ENCODE results near the gene LMOD1. TPM values are rescaled to one million over a fixed set of nuclear protein-coding genes. Genes with fewer than 3 reads are reported as not detected.

Gene LMOD1
- polyA plus RNA-seq, 1 of the 3 experiments (the other 2 are of a cell fraction), result 2.7 TPM

DNA sequence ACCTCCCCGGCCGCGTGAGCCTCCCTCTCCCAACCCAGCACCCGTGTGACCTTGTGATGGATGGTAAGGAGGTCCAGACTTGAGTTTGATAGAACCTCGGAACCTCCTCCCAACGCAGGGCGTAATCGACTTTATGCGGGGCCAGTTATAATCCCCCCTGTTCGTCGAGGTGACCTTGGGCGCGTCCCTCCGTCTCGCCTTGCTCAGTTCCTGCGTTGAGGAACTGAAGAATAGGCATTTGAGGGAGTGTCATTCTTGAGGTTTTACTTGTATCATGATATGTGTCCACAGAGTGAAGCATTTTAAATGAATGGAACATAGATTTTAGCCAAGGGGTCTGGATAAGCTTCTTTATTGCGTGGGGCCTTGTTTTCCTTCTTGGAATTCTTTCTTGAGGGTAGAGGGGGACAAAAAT, 9.4 kb upstream of the LMOD1 start:
- H3K27me3 ChIP-seq (ENCODE audit: insufficient read depth), result no peaks in the 10 kb centered on the region
- peak overlapping the region; percentile 84 to 98 for H3K4me3 ChIP-seq (ENCODE audit: low read depth in 2 of 2, low read length in 1 of 2)
- H3K36me3 ChIP-seq (replicated peaks in 1 of 2; ENCODE audit: control insufficient read depth in 1 of 2, insufficient read depth in 2 of 2, low read length in 1 of 2), result peaks cover 19 to 31% of the 10 kb centered on the region in 2 experiments
- DNase-seq, result no peak
- H3F3A ChIP-seq (replicated peaks; ENCODE audit: insufficient read depth), result peaks cover 16% of the 10 kb centered on the region
- peak overlapping the region; percentile 80 for H3K4me2 ChIP-seq
- peak overlapping the region; percentile 94 for H3K9ac ChIP-seq
- H4K20me1 ChIP-seq (ENCODE audit: insufficient read depth), result peaks cover 10% of the 10 kb centered on the region
- H2AFZ ChIP-seq (ENCODE audit: low read depth), result peak overlapping the region; percentile 98
- no peaks in the 10 kb centered on the region for H3K9me2 ChIP-seq
- ChIA-PET CTCF (interaction anchor here (0.9 to 6.4 kb wide), 2 partner anchors 18 to 61 kb away, joined by 4 to 49 read pairs; no protein-coding TSS in a partner anchor), POLR2A (interaction anchor here (1.0 to 1.1 kb wide), 3 partner anchors 9 to 62 kb away, joined by 3 to 6 read pairs (median 3); partner anchors contain the start of gene LMOD1)
- H3K4me1 ChIP-seq (ENCODE audit: control insufficient read depth in 1 of 2, insufficient read depth in 2 of 2, low read depth in 1 of 2, low read length in 1 of 2), result peaks cover 0 to 3% of the 10 kb centered on the region in 2 experiments; a peak in 2 of 4 replicates
- 2% methylated on average over 17 of the region's 17 CpGs for WGBS (ENCODE audit: low lambda C conversion rate)
- peak overlapping the region; percentile 74 to 94; a peak in 3 of 4 replicates for H3K27ac ChIP-seq (ENCODE audit: low read depth in 2 of 2, low read length in 1 of 2)
- H3K9me3 ChIP-seq, result no peaks in the 10 kb centered on the region
- TF ChIP-seq, protein P1, sequence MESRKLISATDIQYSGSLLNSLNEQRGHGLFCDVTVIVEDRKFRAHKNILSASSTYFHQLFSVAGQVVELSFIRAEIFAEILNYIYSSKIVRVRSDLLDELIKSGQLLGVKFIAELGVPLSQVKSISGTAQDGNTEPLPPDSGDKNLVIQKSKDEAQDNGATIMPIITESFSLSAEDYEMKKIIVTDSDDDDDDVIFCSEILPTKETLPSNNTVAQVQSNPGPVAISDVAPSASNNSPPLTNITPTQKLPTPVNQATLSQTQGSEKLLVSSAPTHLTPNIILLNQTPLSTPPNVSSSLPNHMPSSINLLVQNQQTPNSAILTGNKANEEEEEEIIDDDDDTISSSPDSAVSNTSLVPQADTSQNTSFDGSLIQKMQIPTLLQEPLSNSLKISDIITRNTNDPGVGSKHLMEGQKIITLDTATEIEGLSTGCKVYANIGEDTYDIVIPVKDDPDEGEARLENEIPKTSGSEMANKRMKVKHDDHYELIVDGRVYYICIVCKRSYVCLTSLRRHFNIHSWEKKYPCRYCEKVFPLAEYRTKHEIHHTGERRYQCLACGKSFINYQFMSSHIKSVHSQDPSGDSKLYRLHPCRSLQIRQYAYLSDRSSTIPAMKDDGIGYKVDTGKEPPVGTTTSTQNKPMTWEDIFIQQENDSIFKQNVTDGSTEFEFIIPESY (IDR thresholded peaks at IDR 0.05; ENCODE audit: borderline replicate concordance, low read depth), result no peak
- TF ChIP-seq SMC3 (IDR thresholded peaks at IDR 0.05; ENCODE audit: low read depth, low read length), result 0 out of 2 replicates have a peak, but pooled peaks have one; percentile 0
- H3K79me2 ChIP-seq (ENCODE audit: insufficient read depth), result peaks cover 61% of the 10 kb centered on the region

- Histone ChIP-seq H2AFZ (ENCODE audit: low read depth) (peak within 1 kb of the TSS; percentile 98), H3K79me2 (ENCODE audit: insufficient read depth) (peaks cover 57% of the 10 kb centered on the region), H4K20me1 (ENCODE audit: insufficient read depth) (peaks cover 10% of the 10 kb centered on the region), H3K27me3 (ENCODE audit: insufficient read depth) (no peaks in the 10 kb centered on the region), H3K4me2 (peak within 1 kb of the TSS; percentile 80), H3K9me3 (no peaks in the 10 kb centered on the region), H3K4me1 (ENCODE audit: control insufficient read depth in 1 of 2, insufficient read depth in 2 of 2, low read depth in 1 of 2, low read length in 1 of 2) (peaks cover 0 to 3% of the 10 kb centered on the region in 2 experiments; a peak in 2 of 4 replicates), H3K36me3 (replicated peaks in 1 of 2; ENCODE audit: control insufficient read depth in 1 of 2, insufficient read depth in 2 of 2, low read length in 1 of 2) (peaks cover 19 to 26% of the 10 kb centered on the region in 2 experiments), H3K4me3 (ENCODE audit: low read depth in 2 of 2, low read length in 1 of 2) (peak within 1 kb of the TSS; percentile 84 to 98), H3K27ac (ENCODE audit: low read depth in 2 of 2, low read length in 1 of 2) (peak within 1 kb of the TSS; percentile 81 to 94), H3K9ac (peak within 1 kb of the TSS; percentile 94), H3F3A (replicated peaks; ENCODE audit: insufficient read depth) (peaks cover 11% of the 10 kb centered on the region), H3K9me2 (no peaks in the 10 kb centered on the region)
- ChIA-PET CTCF (interaction anchor here (0.9 to 6.4 kb wide), 5 partner anchors 9 to 60 kb away, joined by 3 to 49 read pairs (median 4); partner anchors contain the start of gene LMOD1), POLR2A (interaction anchor here (0.6 to 1.2 kb wide), 6 partner anchors 9 to 63 kb away, joined by 3 to 6 read pairs (median 3); partner anchors contain the start of gene LMOD1)
- WGBS (ENCODE audit: low lambda C conversion rate), result 1% methylated on average over 29 of the region's 43 CpGs
- peak; percentile 94 for DNase-seq
- TF ChIP-seq POLR2AphosphoS5 (IDR thresholded peaks at IDR 0.05; ENCODE audit: low read depth, low read length) (peak; percentile 96), RXRA (IDR thresholded peaks at IDR 0.05; ENCODE audit: borderline replicate concordance, low read depth) (no peak), EP300 (IDR thresholded peaks at IDR 0.05; ENCODE audit: borderline replicate concordance in 1 of 2, low read depth in 1 of 2, low read length in 1 of 2) (no peak), SMC3 (IDR thresholded peaks at IDR 0.05; ENCODE audit: low read depth, low read length) (0 out of 2 replicates have a peak, but pooled peaks have one; percentile 0), IRF3 (IDR thresholded peaks at IDR 0.05; ENCODE audit: low read depth, low read length) (no peak; the same call in none of the 2 replicates), RFX5 (IDR thresholded peaks at IDR 0.05; ENCODE audit: low read length) (peak; percentile 71), FOSL2 (IDR thresholded peaks at IDR 0.05; ENCODE audit: borderline replicate concordance, low read depth) (no peak), TCF12 (IDR thresholded peaks at IDR 0.05) (no peak), MEF2A (IDR thresholded peaks at IDR 0.05; ENCODE audit: borderline replicate concordance, low read depth) (no peak), EZH2phosphoT487 (IDR thresholded peaks at IDR 0.05; ENCODE audit: borderline replicate concordance, low read depth) (no peak), CHD2 (IDR thresholded peaks at IDR 0.05; ENCODE audit: low read length, partially characterized antibody) (peak; percentile 97)
- TF ChIP-seq, protein P1 (IDR thresholded peaks at IDR 0.05; ENCODE audit: borderline replicate concordance, low read depth), result peak; percentile 90
- TF ChIP-seq, protein P2, sequence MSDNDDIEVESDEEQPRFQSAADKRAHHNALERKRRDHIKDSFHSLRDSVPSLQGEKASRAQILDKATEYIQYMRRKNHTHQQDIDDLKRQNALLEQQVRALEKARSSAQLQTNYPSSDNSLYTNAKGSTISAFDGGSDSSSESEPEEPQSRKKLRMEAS (IDR thresholded peaks at IDR 0.05; ENCODE audit: low read depth), result peak; percentile 85; the same call in 1 of the 2 replicates
- TF ChIP-seq, protein P3, sequence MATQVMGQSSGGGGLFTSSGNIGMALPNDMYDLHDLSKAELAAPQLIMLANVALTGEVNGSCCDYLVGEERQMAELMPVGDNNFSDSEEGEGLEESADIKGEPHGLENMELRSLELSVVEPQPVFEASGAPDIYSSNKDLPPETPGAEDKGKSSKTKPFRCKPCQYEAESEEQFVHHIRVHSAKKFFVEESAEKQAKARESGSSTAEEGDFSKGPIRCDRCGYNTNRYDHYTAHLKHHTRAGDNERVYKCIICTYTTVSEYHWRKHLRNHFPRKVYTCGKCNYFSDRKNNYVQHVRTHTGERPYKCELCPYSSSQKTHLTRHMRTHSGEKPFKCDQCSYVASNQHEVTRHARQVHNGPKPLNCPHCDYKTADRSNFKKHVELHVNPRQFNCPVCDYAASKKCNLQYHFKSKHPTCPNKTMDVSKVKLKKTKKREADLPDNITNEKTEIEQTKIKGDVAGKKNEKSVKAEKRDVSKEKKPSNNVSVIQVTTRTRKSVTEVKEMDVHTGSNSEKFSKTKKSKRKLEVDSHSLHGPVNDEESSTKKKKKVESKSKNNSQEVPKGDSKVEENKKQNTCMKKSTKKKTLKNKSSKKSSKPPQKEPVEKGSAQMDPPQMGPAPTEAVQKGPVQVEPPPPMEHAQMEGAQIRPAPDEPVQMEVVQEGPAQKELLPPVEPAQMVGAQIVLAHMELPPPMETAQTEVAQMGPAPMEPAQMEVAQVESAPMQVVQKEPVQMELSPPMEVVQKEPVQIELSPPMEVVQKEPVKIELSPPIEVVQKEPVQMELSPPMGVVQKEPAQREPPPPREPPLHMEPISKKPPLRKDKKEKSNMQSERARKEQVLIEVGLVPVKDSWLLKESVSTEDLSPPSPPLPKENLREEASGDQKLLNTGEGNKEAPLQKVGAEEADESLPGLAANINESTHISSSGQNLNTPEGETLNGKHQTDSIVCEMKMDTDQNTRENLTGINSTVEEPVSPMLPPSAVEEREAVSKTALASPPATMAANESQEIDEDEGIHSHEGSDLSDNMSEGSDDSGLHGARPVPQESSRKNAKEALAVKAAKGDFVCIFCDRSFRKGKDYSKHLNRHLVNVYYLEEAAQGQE (IDR thresholded peaks at IDR 0.05; ENCODE audit: low read depth, low read length), result no peak
Observed at GRCh38 chr1:201955009-201955728, 8.8 kb upstream of the LMOD1 start, which contains the start of gene TIMM17A. Gene TIMM17A (plus strand): TSS chr1:201955503. CDS start chr1:201955527, 24 bp downstream.
